ENCODE data around the gene TYK2. TPM values are rescaled to one million over a fixed set of nuclear protein-coding genes. Genes with fewer than 3 reads are reported as not detected.

Gene TYK2
- polyA plus RNA-seq, 1 donor (not counting 4 experiments of a cell fraction or from before 2014, with no cell fraction given): 32.6 TPM

- Histone ChIP-seq H3K4me3 (ENCODE audit: control insufficient read depth in 2 of 3, extremely low read depth in 1 of 3, insufficient read depth in 2 of 3, low read depth in 1 of 3, low read length in 3 of 3) (no peak overlapping the region), H3K27ac (ENCODE audit: control insufficient read depth, insufficient read depth, low read length) (no peak overlapping the region), H4K20me1 (ENCODE audit: control insufficient read depth, extremely low read depth, insufficient read depth, low read length) (peaks cover 5% of the 10 kb centered on the region), H3K4me1 (ENCODE audit: control insufficient read depth, extremely low read depth, insufficient read depth, low read length) (no peaks in the 10 kb centered on the region), H3K27me3 (ENCODE audit: control insufficient read depth, extremely low read depth, insufficient read depth, low read length) (no peaks in the 10 kb centered on the region), H3K9me1 (ENCODE audit: control insufficient read depth, extremely low read depth, insufficient read depth, low read length) (peaks cover 3% of the 10 kb centered on the region), H3K4me2 (ENCODE audit: control insufficient read depth, extremely low read depth, insufficient read depth, low read depth, low read length) (no peak overlapping the region), H3K9ac (ENCODE audit: control insufficient read depth, extremely low read depth, insufficient read depth, low read length) (no peak overlapping the region), H3K79me2 (ENCODE audit: control insufficient read depth, insufficient read depth, low read length) (no peaks in the 10 kb centered on the region), H3K36me3 (ENCODE audit: control insufficient read depth in 2 of 2, extremely low read depth in 1 of 2, insufficient read depth in 2 of 2, low read length in 2 of 2) (peaks cover 14 to 26% of the 10 kb centered on the region in 2 experiments), H3K9me3 (ENCODE audit: control insufficient read depth, low read depth, low read length) (no peaks in the 10 kb centered on the region), H2AFZ (ENCODE audit: control insufficient read depth, low read length) (no peak overlapping the region)
- dilution Hi-C loops (cut with MboI; ENCODE audit: extremely low pct_ligation_motif_present, low sequenced_read_pairs): no loop called here
- DNase-seq (ENCODE audit: low read depth, low spot score) (no peak), FAIRE-seq (no peak)
- TF ChIP-seq EZH2 (IDR thresholded peaks at IDR 0.05; ENCODE audit: low read length) (no peak), CTCF (optimal IDR thresholded peaks at IDR 0.05 in 1 of 3, IDR thresholded peaks at IDR 0.05 in 1 of 3, conservative IDR thresholded peaks at IDR 0.05 in 1 of 3; ENCODE audit: extremely low read depth in 1 of 3, insufficient read depth in 2 of 3, low read length in 3 of 3) (no peak)
Observed at GRCh38 chr19:10363789-10364281, 16.5 kb downstream of the TYK2 start.

- H3K4me1 ChIP-seq (ENCODE audit: control insufficient read depth, extremely low read depth, insufficient read depth, low read length): no peaks in the 10 kb centered on the region
- dilution Hi-C loops (cut with MboI; ENCODE audit: extremely low pct_ligation_motif_present, low sequenced_read_pairs): no loop called here
- no peak for DNase-seq (ENCODE audit: low read depth, low spot score)
- peaks cover 9 to 20% of the 10 kb centered on the region in 2 experiments for H3K36me3 ChIP-seq (ENCODE audit: control insufficient read depth in 2 of 2, extremely low read depth in 1 of 2, insufficient read depth in 2 of 2, low read length in 2 of 2)
- H2AFZ ChIP-seq (ENCODE audit: control insufficient read depth, low read length): no peak overlapping the region
- no peak overlapping the region for H3K27ac ChIP-seq (ENCODE audit: control insufficient read depth, insufficient read depth, low read length)
- no peak overlapping the region for H3K4me3 ChIP-seq (ENCODE audit: control insufficient read depth in 2 of 3, extremely low read depth in 1 of 3, insufficient read depth in 2 of 3, low read depth in 1 of 3, low read length in 3 of 3)
- no peaks in the 10 kb centered on the region for H3K79me2 ChIP-seq (ENCODE audit: control insufficient read depth, insufficient read depth, low read length)
- peaks cover 5% of the 10 kb centered on the region for H4K20me1 ChIP-seq (ENCODE audit: control insufficient read depth, extremely low read depth, insufficient read depth, low read length)
- H3K9ac ChIP-seq (ENCODE audit: control insufficient read depth, extremely low read depth, insufficient read depth, low read length): no peak overlapping the region
- H3K9me1 ChIP-seq (ENCODE audit: control insufficient read depth, extremely low read depth, insufficient read depth, low read length): peaks cover 3% of the 10 kb centered on the region
- TF ChIP-seq CTCF (optimal IDR thresholded peaks at IDR 0.05 in 1 of 3, IDR thresholded peaks at IDR 0.05 in 1 of 3, conservative IDR thresholded peaks at IDR 0.05 in 1 of 3; ENCODE audit: extremely low read depth in 1 of 3, insufficient read depth in 2 of 3, low read length in 3 of 3) (no peak), EZH2 (IDR thresholded peaks at IDR 0.05; ENCODE audit: low read length) (no peak)
- H3K27me3 ChIP-seq (ENCODE audit: control insufficient read depth, extremely low read depth, insufficient read depth, low read length): no peaks in the 10 kb centered on the region
- no peaks in the 10 kb centered on the region for H3K9me3 ChIP-seq (ENCODE audit: control insufficient read depth, low read depth, low read length)
- no peak overlapping the region for H3K4me2 ChIP-seq (ENCODE audit: control insufficient read depth, extremely low read depth, insufficient read depth, low read depth, low read length)
- no peak for FAIRE-seq
Observed at GRCh38 chr19:10362259-10362658, 18.1 kb downstream of the TYK2 start.

Data from keratinocyte (primary cell).